Measurements from ENCODE around the gene ASCL2. TPM values are rescaled to one million over a fixed set of nuclear protein-coding genes. Genes with fewer than 3 reads are reported as not detected.

The ASCL2 gene
- total and polyA plus RNA-seq, 2 donors, result 1.6 to 2.5 TPM

- H3K9me3 ChIP-seq (ENCODE audit: control insufficient read depth in 2 of 2, insufficient read depth in 1 of 2, low read length in 1 of 2), result no peaks in the 10 kb centered on the region
- no peaks in the 10 kb centered on the region for H3K27me3 ChIP-seq (ENCODE audit: control insufficient read depth in 2 of 2, insufficient read depth in 1 of 2, low read length in 1 of 2)
- H3K27ac ChIP-seq (ENCODE audit: low read depth in 1 of 2, low read length in 1 of 2), result no peak overlapping the region
- 96% methylated on average over 29 of the region's 29 CpGs for whole genome bisulfite sequencing
- no peaks in the 10 kb centered on the region for H3K36me3 ChIP-seq (ENCODE audit: control insufficient read depth in 2 of 2, insufficient read depth in 2 of 2, low read length in 1 of 2)
- H3K4me3 ChIP-seq (ENCODE audit: low read length in 2 of 2), result no peak overlapping the region
- no peak for DNase-seq (ENCODE audit: low read depth in 6 of 9, low spot score in 9 of 9)
- no peaks in the 10 kb centered on the region for H3K4me1 ChIP-seq (ENCODE audit: control insufficient read depth in 2 of 2, insufficient read depth in 2 of 2, low read length in 2 of 2)
Measured at GRCh38 chr11:2258501-2259465, 11.6 kb downstream of the ASCL2 start.

DNA sequence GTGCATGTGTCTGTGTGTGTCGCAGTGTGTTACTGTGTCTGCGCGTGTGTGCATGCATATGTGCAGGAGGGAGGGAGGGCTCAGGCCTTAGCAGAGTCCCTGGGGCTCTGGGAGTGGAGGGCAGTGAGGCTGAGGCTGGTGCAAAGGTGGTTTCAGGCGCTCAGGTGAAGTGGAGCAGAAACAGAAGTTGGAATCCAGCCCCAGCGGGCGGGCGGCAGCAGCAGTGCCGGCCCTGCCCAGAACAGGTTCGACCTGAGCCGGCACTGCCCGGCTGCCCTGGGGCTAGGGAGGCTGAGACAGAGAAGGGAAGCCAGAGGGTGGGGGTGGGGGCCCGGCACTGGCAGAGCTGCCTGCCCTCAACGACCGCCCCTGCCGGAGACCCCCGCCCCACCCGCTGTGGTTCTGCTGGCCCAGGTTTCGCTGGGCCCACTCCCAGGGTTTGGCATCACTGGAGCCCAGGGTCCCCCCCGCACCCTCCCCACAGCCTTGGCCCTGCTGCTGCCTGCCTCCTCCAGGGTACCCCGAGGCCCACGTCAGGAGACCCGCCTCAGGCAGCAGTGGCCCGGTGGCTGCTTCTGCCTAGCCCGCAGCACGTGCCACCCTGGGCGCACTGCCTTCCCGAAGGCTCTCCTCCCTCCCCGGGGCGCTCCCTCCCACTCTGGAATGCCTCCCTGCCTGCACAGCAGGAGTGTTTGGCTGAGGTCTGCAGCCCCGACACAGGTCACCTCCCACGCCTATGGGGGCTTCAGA, 13.3 kb downstream of the ASCL2 start:
- no peak overlapping the region for H3K27ac ChIP-seq (ENCODE audit: low read depth in 1 of 2, low read length in 1 of 2)

GRCh38 chr11:2256293-2256913, 14.0 kb downstream of the ASCL2 start:
- WGBS, result 91% methylated on average over 14 of the region's 14 CpGs

More for the DNA sequence above, 13.3 kb downstream of the ASCL2 start:
- Histone ChIP-seq H3K4me1 (ENCODE audit: control insufficient read depth in 2 of 2, insufficient read depth in 2 of 2, low read length in 2 of 2) (no peaks in the 10 kb centered on the region), H3K4me3 (ENCODE audit: low read length in 2 of 2) (no peak overlapping the region), H3K27me3 (ENCODE audit: control insufficient read depth in 2 of 2, insufficient read depth in 1 of 2, low read length in 1 of 2) (no peaks in the 10 kb centered on the region), H3K9me3 (ENCODE audit: control insufficient read depth in 2 of 2, insufficient read depth in 1 of 2, low read length in 1 of 2) (no peaks in the 10 kb centered on the region), H3K36me3 (ENCODE audit: control insufficient read depth in 2 of 2, insufficient read depth in 2 of 2, low read length in 1 of 2) (no peaks in the 10 kb centered on the region)
- no peak for DNase-seq (ENCODE audit: low read depth in 6 of 9, low spot score in 9 of 9)
- WGBS, result 94% methylated on average over 31 of the region's 31 CpGs

DNA sequence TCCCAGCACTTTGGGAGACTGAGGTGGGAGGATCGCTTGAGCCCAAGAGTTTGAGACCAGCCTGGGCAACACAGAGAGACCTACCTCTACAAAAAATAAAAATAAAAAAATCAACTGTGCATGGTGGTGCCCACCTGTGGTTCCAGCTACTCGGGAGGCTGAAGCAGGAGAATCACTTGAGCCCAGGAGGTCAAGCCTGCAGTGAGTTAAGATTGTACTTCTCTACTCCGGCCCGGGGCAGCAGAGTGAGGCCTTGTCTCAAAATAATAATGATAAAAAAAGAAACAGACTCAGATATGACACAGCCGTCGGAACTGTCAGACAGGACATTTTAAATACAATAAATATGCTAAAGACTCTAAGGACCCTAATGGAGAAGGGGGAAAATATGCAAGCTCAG, 18.4 kb downstream of the ASCL2 start:
- no peaks in the 10 kb centered on the region for H3K27me3 ChIP-seq (ENCODE audit: control insufficient read depth in 2 of 2, insufficient read depth in 1 of 2, low read length in 1 of 2)
- no peaks in the 10 kb centered on the region for H3K4me1 ChIP-seq (ENCODE audit: control insufficient read depth in 2 of 2, insufficient read depth in 2 of 2, low read length in 2 of 2)
- WGBS, result 97% methylated on average over 6 of the region's 6 CpGs
- H3K36me3 ChIP-seq (ENCODE audit: control insufficient read depth in 2 of 2, insufficient read depth in 2 of 2, low read length in 1 of 2), result no peaks in the 10 kb centered on the region
- no peak overlapping the region for H3K4me3 ChIP-seq (ENCODE audit: low read length in 2 of 2)
- DNase-seq (ENCODE audit: low read depth in 6 of 9, low spot score in 9 of 9), result no peak
- no peaks in the 10 kb centered on the region for H3K9me3 ChIP-seq (ENCODE audit: control insufficient read depth in 2 of 2, insufficient read depth in 1 of 2, low read length in 1 of 2)
- no peak overlapping the region for H3K27ac ChIP-seq (ENCODE audit: low read depth in 1 of 2, low read length in 1 of 2)

More at GRCh38 chr11:2256293-2256913, 14.0 kb downstream of the ASCL2 start:
- Histone ChIP-seq H3K36me3 (ENCODE audit: control insufficient read depth in 2 of 2, insufficient read depth in 2 of 2, low read length in 1 of 2) (no peaks in the 10 kb centered on the region), H3K4me1 (ENCODE audit: control insufficient read depth in 2 of 2, insufficient read depth in 2 of 2, low read length in 2 of 2) (no peaks in the 10 kb centered on the region), H3K27me3 (ENCODE audit: control insufficient read depth in 2 of 2, insufficient read depth in 1 of 2, low read length in 1 of 2) (no peaks in the 10 kb centered on the region), H3K27ac (ENCODE audit: low read depth in 1 of 2, low read length in 1 of 2) (no peak overlapping the region), H3K9me3 (ENCODE audit: control insufficient read depth in 2 of 2, insufficient read depth in 1 of 2, low read length in 1 of 2) (no peaks in the 10 kb centered on the region), H3K4me3 (ENCODE audit: low read length in 2 of 2) (no peak overlapping the region)
- no peak for DNase-seq (ENCODE audit: low read depth in 6 of 9, low spot score in 9 of 9)

DNA sequence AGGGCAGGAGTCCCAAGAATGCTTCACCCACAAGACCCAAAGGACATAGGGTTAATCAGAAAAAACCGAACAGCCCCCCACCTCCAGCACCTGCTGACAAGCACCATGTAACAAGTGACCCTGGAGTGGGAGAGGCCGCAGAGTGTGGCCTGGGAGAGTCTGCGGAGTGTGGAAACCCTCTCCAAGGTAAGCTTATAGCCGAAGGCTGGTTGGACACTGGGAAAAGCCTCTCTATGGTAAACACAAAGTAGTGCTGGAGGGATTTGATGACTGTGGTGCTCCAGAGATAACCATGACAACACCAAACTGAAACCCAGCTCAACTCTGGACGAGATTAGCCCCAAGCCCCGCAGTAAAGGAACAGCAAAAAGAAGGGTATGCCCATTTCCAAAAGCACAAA, 19.2 kb downstream of the ASCL2 start:
- Histone ChIP-seq H3K27ac (ENCODE audit: low read depth in 1 of 2, low read length in 1 of 2) (no peak overlapping the region), H3K4me3 (ENCODE audit: low read length in 2 of 2) (no peak overlapping the region), H3K36me3 (ENCODE audit: control insufficient read depth in 2 of 2, insufficient read depth in 2 of 2, low read length in 1 of 2) (no peaks in the 10 kb centered on the region), H3K4me1 (ENCODE audit: control insufficient read depth in 2 of 2, insufficient read depth in 2 of 2, low read length in 2 of 2) (no peaks in the 10 kb centered on the region), H3K27me3 (ENCODE audit: control insufficient read depth in 2 of 2, insufficient read depth in 1 of 2, low read length in 1 of 2) (no peaks in the 10 kb centered on the region), H3K9me3 (ENCODE audit: control insufficient read depth in 2 of 2, insufficient read depth in 1 of 2, low read length in 1 of 2) (no peaks in the 10 kb centered on the region)
- no peak for DNase-seq (ENCODE audit: low read depth in 6 of 9, low spot score in 9 of 9)
- WGBS, result 98% methylated on average over 6 of the region's 6 CpGs

- Histone ChIP-seq H3K27me3 (ENCODE audit: control insufficient read depth in 2 of 2, insufficient read depth in 1 of 2, low read length in 1 of 2) (no peaks in the 10 kb centered on the region), H3K36me3 (ENCODE audit: control insufficient read depth in 2 of 2, insufficient read depth in 2 of 2, low read length in 1 of 2) (no peaks in the 10 kb centered on the region), H3K4me3 (ENCODE audit: low read length in 2 of 2) (no peak overlapping the region), H3K4me1 (ENCODE audit: control insufficient read depth in 2 of 2, insufficient read depth in 2 of 2, low read length in 2 of 2) (no peaks in the 10 kb centered on the region), H3K9me3 (ENCODE audit: control insufficient read depth in 2 of 2, insufficient read depth in 1 of 2, low read length in 1 of 2) (no peaks in the 10 kb centered on the region), H3K27ac (ENCODE audit: low read depth in 1 of 2, low read length in 1 of 2) (no peak overlapping the region)
- DNase-seq (ENCODE audit: low read depth in 6 of 9, low spot score in 9 of 9), result no peak
- 89% methylated on average over 8 of the region's 8 CpGs for WGBS
Measured at GRCh38 chr11:2250485-2250884, 19.9 kb downstream of the ASCL2 start.

- 91% methylated on average over 9 of the region's 9 CpGs for WGBS
- Histone ChIP-seq H3K4me1 (ENCODE audit: control insufficient read depth in 2 of 2, insufficient read depth in 2 of 2, low read length in 2 of 2) (no peaks in the 10 kb centered on the region), H3K4me3 (ENCODE audit: low read length in 2 of 2) (no peak overlapping the region), H3K27me3 (ENCODE audit: control insufficient read depth in 2 of 2, insufficient read depth in 1 of 2, low read length in 1 of 2) (no peaks in the 10 kb centered on the region), H3K9me3 (ENCODE audit: control insufficient read depth in 2 of 2, insufficient read depth in 1 of 2, low read length in 1 of 2) (no peaks in the 10 kb centered on the region), H3K27ac (ENCODE audit: low read depth in 1 of 2, low read length in 1 of 2) (no peak overlapping the region), H3K36me3 (ENCODE audit: control insufficient read depth in 2 of 2, insufficient read depth in 2 of 2, low read length in 1 of 2) (no peaks in the 10 kb centered on the region)
- no peak for DNase-seq (ENCODE audit: low read depth in 6 of 9, low spot score in 9 of 9)
Measured at GRCh38 chr11:2250041-2250440, 20.3 kb downstream of the ASCL2 start.

GRCh38 chr11:2249189-2249916, 21.0 kb downstream of the ASCL2 start:
- DNase-seq (ENCODE audit: low read depth in 6 of 9, low spot score in 9 of 9), result no peak
- H3K27ac ChIP-seq (ENCODE audit: low read depth in 1 of 2, low read length in 1 of 2), result no peak overlapping the region
- no peaks in the 10 kb centered on the region for H3K9me3 ChIP-seq (ENCODE audit: control insufficient read depth in 2 of 2, insufficient read depth in 1 of 2, low read length in 1 of 2)
- no peaks in the 10 kb centered on the region for H3K36me3 ChIP-seq (ENCODE audit: control insufficient read depth in 2 of 2, insufficient read depth in 2 of 2, low read length in 1 of 2)
- WGBS, result 91% methylated on average over 20 of the region's 20 CpGs
- no peaks in the 10 kb centered on the region for H3K4me1 ChIP-seq (ENCODE audit: control insufficient read depth in 2 of 2, insufficient read depth in 2 of 2, low read length in 2 of 2)
- H3K27me3 ChIP-seq (ENCODE audit: control insufficient read depth in 2 of 2, insufficient read depth in 1 of 2, low read length in 1 of 2), result no peaks in the 10 kb centered on the region
- H3K4me3 ChIP-seq (ENCODE audit: low read length in 2 of 2), result no peak overlapping the region
